UCSD-AML1 (cell line): ENCODE measurements around the gene HMG20A.

Experiments
- DNase-seq: peaks from one replicate; lab custom pipeline; 2025; ENCODE audit not compliant: unreplicated experiment; lab: John Stamatoyannopoulos, UW

Gene HMG20A

GRCh38 chr15:77533578-77534430, 113.1 kb downstream of the HMG20A start:
- DNase-seq, result peak; percentile 29
